Right atrium auricular region (tissue), 2 donors: ENCODE data around the gene ZNF839. TPM values are rescaled to one million over a fixed set of nuclear protein-coding genes. Genes with fewer than 3 reads are reported as not detected.

Source experiments
- DNase-seq: peaks from one replicate; pipeline ENCODE4 v3.0.0-alpha.2; 2019; ENCODE audit warnings: low spot score
- H3K27ac ChIP-seq, 2 donors: fragments of 200-600 bp; sonication (generic); 1 replicate in 1 of 2; 2 replicates in 1 of 2; pipeline ENCODE4 v1.5.1; 2016 to 2019
- H3K27me3 ChIP-seq, 2 donors: fragments of 200-600 bp; sonication (generic); one replicate each; pipeline versions ENCODE4 v1.5.1 to v1.6.0; 2017 to 2019
- H3K36me3 ChIP-seq: fragments of 200-600 bp; sonication (generic); one replicate; pipeline ENCODE4 v1.5.1; 2016
- H3K4me1 ChIP-seq, 2 donors: fragments of 200-600 bp; sonication (generic); one replicate each; pipeline versions ENCODE4 v1.5.1 to v1.6.0; 2017 to 2019
- H3K4me3 ChIP-seq, 2 donors: fragments of 200-600 bp; sonication (generic); 1 replicate in 1 of 2; 2 replicates in 1 of 2; pipeline ENCODE4 v1.5.1; 2017 to 2019; ENCODE audit warnings: mild to moderate bottlenecking in 1 of 2, moderate library complexity in 1 of 2
- H3K9me3 ChIP-seq, 2 donors: fragments of 200-600 bp; sonication (generic); one replicate each; pipeline ENCODE4 v1.5.1; 2019
- CTCF ChIP-seq, 2 donors: fragments of 200-600 bp; sonication (generic); IDR thresholded peaks; one replicate each; pipeline ENCODE4 v1.5.1; 2019; ENCODE audit warnings: antibody characterized with exemption in 2 of 2
- total RNA-seq, 2 donors: library from RNA; depleted of rRNA; stranded (reverse); fragments of >200 nt; gene quantifications; one replicate each; pipeline ENCODE4 v1.1.0, GENCODE V29; 2016

ZNF839 gene
- total RNA-seq, 2 donors from 2014 or later: 6.4 to 7.8 TPM

GRCh38 chr14:102360388-102360787, 40.8 kb downstream of the ZNF839 start:
- no peak overlapping the region for H3K4me3 ChIP-seq
- no peak overlapping the region for H3K27ac ChIP-seq
- no peak for DNase-seq
- H3K36me3 ChIP-seq: peaks cover 28% of the 10 kb centered on the region
- no peaks in the 10 kb centered on the region for H3K9me3 ChIP-seq
- no peaks in the 10 kb centered on the region for H3K27me3 ChIP-seq
- peaks cover 0 to 26% of the 10 kb centered on the region in 2 donors for H3K4me1 ChIP-seq
- TF ChIP-seq CTCF (IDR thresholded peaks at IDR 0.05): no peak

GRCh38 chr14:102362084-102362483, 42.5 kb downstream of the ZNF839 start:
- no peak for DNase-seq
- Histone ChIP-seq H3K27me3 (no peaks in the 10 kb centered on the region), H3K27ac (peak overlapping the region; percentile 96 to 97), H3K4me1 (peaks cover 0 to 26% of the 10 kb centered on the region in 2 donors), H3K36me3 (peaks cover 12% of the 10 kb centered on the region), H3K9me3 (no peaks in the 10 kb centered on the region), H3K4me3 (peak overlapping the region; percentile 83 to 98)
- no peak for TF ChIP-seq CTCF (IDR thresholded peaks at IDR 0.05)

- TF ChIP-seq CTCF (IDR thresholded peaks at IDR 0.05): no peak
- H3K36me3 ChIP-seq: peaks cover 6% of the 10 kb centered on the region
- peak within 1 kb of the TSS; percentile 96 to 97 for H3K27ac ChIP-seq
- no peaks in the 10 kb centered on the region for H3K27me3 ChIP-seq
- H3K4me1 ChIP-seq: peaks cover 0 to 26% of the 10 kb centered on the region in 2 donors
- no peaks in the 10 kb centered on the region for H3K9me3 ChIP-seq
- DNase-seq: peak; percentile 98
- peak within 1 kb of the TSS; percentile 83 to 98 for H3K4me3 ChIP-seq
Measured at GRCh38 chr14:102362545-102363181, 43.1 kb downstream of the ZNF839 start, which contains the start of the genes CINP and TECPR2. CINP (minus strand) TSS chr14:102362890; CDS start chr14:102362851, 39 bp downstream. TECPR2 (plus strand) TSS chr14:102362941; CDS start chr14:102376722, 13,781 bp downstream.

GRCh38 chr14:102363182-102363943, 43.8 kb downstream of the ZNF839 start:
- Histone ChIP-seq H3K27me3 (no peaks in the 10 kb centered on the region), H3K36me3 (no peaks in the 10 kb centered on the region), H3K27ac (peak overlapping the region; percentile 96 to 97), H3K4me1 (peaks cover 0 to 26% of the 10 kb centered on the region in 2 donors), H3K9me3 (no peaks in the 10 kb centered on the region), H3K4me3 (peak overlapping the region; percentile 83 to 98)
- peak; percentile 76 for DNase-seq
- no peak for TF ChIP-seq CTCF (IDR thresholded peaks at IDR 0.05)

GRCh38 chr14:102370305-102370809, 50.8 kb downstream of the ZNF839 start:
- no peak overlapping the region for H3K4me3 ChIP-seq
- H3K4me1 ChIP-seq: peaks cover 0 to 19% of the 10 kb centered on the region in 2 donors
- no peaks in the 10 kb centered on the region for H3K36me3 ChIP-seq
- TF ChIP-seq CTCF (IDR thresholded peaks at IDR 0.05): no peak
- no peak for DNase-seq
- no peaks in the 10 kb centered on the region for H3K9me3 ChIP-seq
- no peaks in the 10 kb centered on the region for H3K27me3 ChIP-seq
- H3K27ac ChIP-seq: peak overlapping the region; percentile 60 to 85
